Natural killer cell treated with Interleukin-12 subunit alpha and Interleukin-12 subunit beta and Interleukin-15 and Interleukin-18, amount 100 ng/mL, for 72 hours (primary cell): ENCODE results near the gene PRPF40B. TPM values are rescaled to one million over a fixed set of nuclear protein-coding genes. Genes with fewer than 3 reads are reported as not detected.

Experiments
- ATAC-seq, 2 donors: fragments of 150-1000 bp; cut with Tn5 transposase in 1 of 2; sonication (Bioruptor Pico), chemical (Tn5 transposase) in 1 of 2; 2 replicates each; pipeline ENCODE4 v1.10.0; 2021
- DNase-seq: peaks from one replicate; pipeline ENCODE4 v3.0.0; 2022; ENCODE audit warnings: low spot score
- H3K27ac Mint-ChIP-seq, 2 donors: 1 replicate in 1 of 2; 2 replicates in 1 of 2; pipeline ENCODE4 v1.8.0; 2022; ENCODE audit warnings: mixed read lengths in 2 of 2, mild to moderate bottlenecking in 1 of 2, moderate library complexity in 1 of 2
- H3K27me3 Mint-ChIP-seq, 2 donors: 1 replicate in 1 of 2; 2 replicates in 1 of 2; pipeline ENCODE4 v1.8.0; 2022; ENCODE audit warnings: mixed read lengths in 2 of 2
- H3K36me3 Mint-ChIP-seq: one replicate; pipeline ENCODE4 v1.8.0; 2022; ENCODE audit warnings: mixed read lengths
- H3K4me1 Mint-ChIP-seq, 2 donors: 1 replicate in 1 of 2; 2 replicates in 1 of 2; pipeline ENCODE4 v1.8.0; 2022; ENCODE audit warnings: low read depth in 2 of 2, mixed read lengths in 2 of 2, mild to moderate bottlenecking in 1 of 2
- H3K4me3 Mint-ChIP-seq: one replicate; pipeline ENCODE4 v1.8.0; 2022; ENCODE audit warnings: mixed read lengths
- H3K9me3 Mint-ChIP-seq: 2 replicates; pipeline ENCODE4 v1.8.0; 2022; ENCODE audit warnings: mixed read lengths
- total RNA-seq, 2 donors: library from RNA; stranded (reverse); gene quantifications; one replicate each; pipeline ENCODE4 v1.2.3, GENCODE V29; 2022

PRPF40B gene
- total RNA-seq = 10 to 100 TPM in 1 of 2 donors, 1 to 10 TPM in 1; 6.2 to 12.4 TPM

DNA sequence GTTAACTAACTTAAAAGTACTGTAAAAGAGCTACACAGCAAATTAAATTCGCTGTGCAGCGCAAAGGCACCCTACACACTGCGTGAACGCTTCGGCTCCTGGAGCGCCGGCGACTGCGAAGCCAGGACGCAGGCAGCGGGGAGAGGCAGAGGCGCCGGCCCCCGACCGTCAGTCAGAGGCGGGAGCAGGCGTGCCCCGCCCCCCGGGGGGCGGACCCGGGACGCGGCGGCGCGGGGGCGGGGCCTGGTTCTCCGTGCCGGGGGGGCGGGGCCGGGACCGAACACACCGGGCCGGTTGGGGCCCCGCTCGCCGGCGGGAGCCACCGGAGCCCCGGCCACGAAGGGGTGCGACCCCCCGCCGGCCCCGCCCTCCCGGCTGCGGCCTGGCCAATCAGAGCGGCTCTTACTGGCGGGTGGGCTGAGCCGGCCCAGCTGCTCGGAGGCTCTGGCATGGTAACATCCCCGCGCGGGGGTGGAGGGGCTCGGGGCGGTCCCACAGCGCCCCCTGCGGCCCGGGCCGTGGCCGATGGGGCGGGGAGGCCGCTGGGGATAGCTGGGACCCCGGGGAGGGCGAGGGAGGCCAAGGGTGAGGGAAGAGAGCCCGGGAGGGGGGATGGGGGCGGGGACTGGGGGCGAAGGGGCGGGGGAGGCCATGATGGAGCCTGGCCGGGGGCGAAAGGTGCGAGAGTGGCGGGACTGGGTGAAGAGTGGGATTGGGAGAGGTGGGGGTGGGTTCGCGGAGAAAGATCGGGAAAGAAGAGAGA is at the start of gene PRPF40B:
Gene PRPF40B (plus strand): TSS at position 420 of the 763 bp plus-strand sequence. CDS start 30 bp downstream, at position 450.
- peaks cover 12 to 19% of the 10 kb centered on the region in 2 donors for H3K4me1 Mint-ChIP-seq
- ATAC-seq (peak; percentile 90 to 92), DNase-seq (peak; percentile 88)
- no peaks in the 10 kb centered on the region for H3K36me3 Mint-ChIP-seq
- H3K27me3 Mint-ChIP-seq = peaks cover 10% of the 10 kb centered on the region in 2 donors
- H3K27ac Mint-ChIP-seq = peak within 1 kb of the TSS; percentile 57 to 65
- no peaks in the 10 kb centered on the region for H3K9me3 Mint-ChIP-seq
- H3K4me3 Mint-ChIP-seq = peak within 1 kb of the TSS; percentile 80

DNA sequence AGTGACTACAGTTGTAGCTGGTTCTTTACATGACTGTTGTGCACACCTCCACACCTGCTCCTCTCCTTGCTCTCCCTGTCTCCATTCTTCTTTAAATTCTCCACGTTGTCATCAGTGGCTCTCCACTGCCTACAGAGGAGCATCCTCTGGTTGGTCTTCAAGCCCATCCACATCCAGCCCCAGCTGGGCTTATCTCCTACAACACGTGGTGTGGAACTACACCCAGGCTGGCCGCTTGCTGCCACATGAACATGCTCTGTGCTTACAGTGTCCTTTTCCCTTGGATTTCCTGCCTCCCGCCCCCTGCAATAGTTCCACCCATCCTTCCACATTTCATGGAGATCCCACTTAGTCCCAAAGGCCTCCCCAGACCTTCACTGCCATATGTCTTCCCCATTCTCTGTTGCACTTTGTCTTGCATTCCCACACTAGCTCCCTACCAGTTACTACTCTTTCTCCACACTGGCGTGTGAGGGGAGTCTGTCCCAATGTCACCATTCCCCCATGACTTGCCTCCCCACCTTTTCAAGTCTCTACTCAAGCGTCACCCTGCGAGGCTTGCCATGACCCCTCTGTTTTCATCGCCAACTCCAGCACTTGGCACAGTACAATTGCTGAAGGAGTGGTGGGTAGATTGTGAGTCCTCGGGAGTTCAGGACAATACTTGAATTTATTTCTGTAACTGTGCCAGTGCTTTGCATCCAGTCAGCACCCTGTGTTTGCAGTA is 45.6 kb upstream of the PRPF40B start:
- Mint-ChIP-seq H3K27ac (no peak overlapping the region), H3K4me3 (no peak overlapping the region), H3K27me3 (no peaks in the 10 kb centered on the region), H3K9me3 (no peaks in the 10 kb centered on the region), H3K36me3 (no peaks in the 10 kb centered on the region), H3K4me1 (peaks cover 6 to 8% of the 10 kb centered on the region in 2 donors)
- ATAC-seq = no peak
- DNase-seq = no peak

GRCh38 chr12:49578471-49579112 is 44.8 kb upstream of the PRPF40B start:
- no peak for DNase-seq
- Mint-ChIP-seq H3K27me3 (no peaks in the 10 kb centered on the region), H3K27ac (no peak overlapping the region), H3K9me3 (no peaks in the 10 kb centered on the region), H3K4me3 (no peak overlapping the region), H3K4me1 (peaks cover 6 to 8% of the 10 kb centered on the region in 2 donors), H3K36me3 (no peaks in the 10 kb centered on the region)
- no peak for ATAC-seq

DNA sequence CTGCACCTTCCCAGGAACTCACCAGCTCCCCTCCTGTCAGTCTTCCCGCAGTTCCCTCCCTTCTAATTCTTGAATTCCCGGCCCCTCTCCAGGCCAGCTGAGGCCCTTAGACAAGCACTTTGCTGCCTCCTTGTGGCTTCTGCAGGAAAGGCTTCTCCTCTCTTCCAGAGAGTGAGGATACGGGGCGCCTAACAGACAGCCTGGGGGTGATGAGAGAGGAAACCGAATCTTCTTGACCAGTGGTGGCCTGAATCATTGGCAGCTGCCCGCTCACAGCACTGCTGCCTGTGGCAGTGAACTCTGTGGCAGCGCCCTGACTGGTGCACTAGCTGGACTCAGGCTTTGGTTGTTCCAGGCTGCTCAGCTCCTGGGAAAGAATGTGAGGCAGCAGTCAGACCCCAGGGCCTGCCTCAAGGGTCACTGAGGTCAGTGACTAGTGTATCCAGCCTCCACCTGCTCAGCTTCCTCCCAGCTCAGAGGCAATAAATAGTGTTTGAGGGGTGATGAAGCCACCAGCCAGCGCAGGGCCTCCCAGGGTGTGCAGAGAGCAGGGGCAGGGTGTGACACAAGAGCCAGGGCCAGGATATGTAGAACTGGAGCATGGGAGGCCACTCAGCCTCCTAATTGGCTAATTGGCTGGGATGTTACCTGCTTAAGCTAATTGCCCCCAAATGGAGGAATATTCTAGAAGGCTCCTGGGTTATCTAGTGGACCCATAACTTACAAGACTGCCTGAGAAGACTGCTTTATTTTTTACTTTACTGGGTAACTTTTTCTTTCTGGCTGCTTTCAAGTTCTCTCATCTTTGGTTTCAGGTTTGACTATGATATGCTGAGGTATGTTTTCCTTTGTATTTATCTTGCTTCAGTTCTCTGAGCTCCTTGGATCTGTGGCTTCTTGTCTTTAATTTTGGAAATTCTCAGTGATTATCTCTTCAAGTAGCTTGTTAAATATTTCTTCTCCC is 42.5 kb upstream of the PRPF40B start:
- H3K9me3 Mint-ChIP-seq = no peaks in the 10 kb centered on the region
- no peak overlapping the region for H3K4me3 Mint-ChIP-seq
- H3K27me3 Mint-ChIP-seq = no peaks in the 10 kb centered on the region
- H3K36me3 Mint-ChIP-seq = no peaks in the 10 kb centered on the region
- ATAC-seq = peak; percentile 69 to 75
- H3K4me1 Mint-ChIP-seq = peaks cover 6 to 8% of the 10 kb centered on the region in 2 donors
- H3K27ac Mint-ChIP-seq = no peak overlapping the region
- DNase-seq = peak; percentile 70

GRCh38 chr12:49582201-49582600 is 41.2 kb upstream of the PRPF40B start:
- no peak overlapping the region for H3K4me3 Mint-ChIP-seq

DNA sequence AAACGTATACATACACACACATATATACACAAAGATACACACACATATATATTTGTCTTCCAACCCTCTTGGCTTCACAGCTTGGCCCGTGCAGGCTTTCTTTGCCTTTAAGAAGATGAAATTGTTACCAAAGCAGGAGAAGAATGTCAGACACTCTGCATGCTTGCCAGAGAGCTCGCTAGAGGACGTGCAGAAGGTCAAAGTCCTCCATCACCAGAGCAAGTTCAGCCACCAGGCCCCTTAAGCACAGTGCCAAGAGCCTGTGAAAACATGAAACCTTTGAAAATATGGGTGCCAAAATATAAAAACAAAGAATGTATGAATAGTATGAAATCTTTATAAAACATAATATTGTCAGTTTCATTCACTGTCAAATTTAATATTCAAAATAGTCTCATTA is 40.5 kb upstream of the PRPF40B start:
- DNase-seq (no peak), ATAC-seq (no peak)
- H3K4me1 Mint-ChIP-seq = peaks cover 6 to 8% of the 10 kb centered on the region in 2 donors
- no peaks in the 10 kb centered on the region for H3K27me3 Mint-ChIP-seq
- no peak overlapping the region for H3K4me3 Mint-ChIP-seq
- no peaks in the 10 kb centered on the region for H3K9me3 Mint-ChIP-seq
- H3K36me3 Mint-ChIP-seq = no peaks in the 10 kb centered on the region
- no peak overlapping the region for H3K27ac Mint-ChIP-seq

More at GRCh38 chr12:49582201-49582600, 41.2 kb upstream of the PRPF40B start:
- DNase-seq (no peak), ATAC-seq (no peak)
- no peaks in the 10 kb centered on the region for H3K27me3 Mint-ChIP-seq
- H3K36me3 Mint-ChIP-seq = no peaks in the 10 kb centered on the region
- no peaks in the 10 kb centered on the region for H3K9me3 Mint-ChIP-seq
- no peak overlapping the region for H3K27ac Mint-ChIP-seq
- peaks cover 6 to 8% of the 10 kb centered on the region in 2 donors for H3K4me1 Mint-ChIP-seq

GRCh38 chr12:49583366-49584094 is 39.8 kb upstream of the PRPF40B start:
- H3K27ac Mint-ChIP-seq = no peak overlapping the region
- no peaks in the 10 kb centered on the region for H3K36me3 Mint-ChIP-seq
- peaks cover 6 to 8% of the 10 kb centered on the region in 2 donors for H3K4me1 Mint-ChIP-seq
- H3K27me3 Mint-ChIP-seq = no peaks in the 10 kb centered on the region
- DNase-seq (no peak), ATAC-seq (no peak)
- no peak overlapping the region for H3K4me3 Mint-ChIP-seq
- no peaks in the 10 kb centered on the region for H3K9me3 Mint-ChIP-seq

DNA sequence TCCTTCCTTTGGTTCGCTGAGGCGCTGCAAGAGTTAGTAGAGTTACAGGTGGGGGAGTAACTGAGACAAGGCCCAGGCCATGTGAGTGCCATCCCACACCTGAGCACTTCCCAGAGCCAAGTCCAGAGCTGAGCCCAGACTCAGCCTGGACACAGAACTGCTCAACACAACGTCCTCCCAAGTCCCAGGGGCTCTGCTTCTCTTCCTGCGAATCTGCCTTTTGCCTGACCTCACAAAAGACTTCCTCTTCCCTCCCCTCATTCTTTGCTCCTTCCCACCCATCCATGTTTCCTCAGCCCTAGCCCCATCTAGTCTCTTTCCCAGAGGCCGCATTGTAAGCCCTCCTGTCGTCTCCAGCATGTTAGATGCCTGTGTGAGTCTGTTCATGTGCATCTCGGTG is 38.8 kb upstream of the PRPF40B start:
- Mint-ChIP-seq H3K4me1 (peaks cover 6 to 8% of the 10 kb centered on the region in 2 donors), H3K36me3 (no peaks in the 10 kb centered on the region), H3K27ac (no peak overlapping the region), H3K27me3 (no peaks in the 10 kb centered on the region), H3K9me3 (no peaks in the 10 kb centered on the region), H3K4me3 (no peak overlapping the region)
- DNase-seq = no peak
- no peak for ATAC-seq

- H3K9me3 Mint-ChIP-seq = no peaks in the 10 kb centered on the region
- H3K4me1 Mint-ChIP-seq = peaks cover 6% of the 10 kb centered on the region in 2 donors
- no peaks in the 10 kb centered on the region for H3K27me3 Mint-ChIP-seq
- H3K4me3 Mint-ChIP-seq = no peak overlapping the region
- peaks cover 6% of the 10 kb centered on the region for H3K36me3 Mint-ChIP-seq
- no peak overlapping the region for H3K27ac Mint-ChIP-seq
- no peak for DNase-seq
- no peak for ATAC-seq
These were observed 37.6 kb upstream of the PRPF40B start for GRCh38 chr12:49585477-49586459.

- no peak overlapping the region for H3K4me3 Mint-ChIP-seq
- DNase-seq (no peak), ATAC-seq (no peak)
- no peaks in the 10 kb centered on the region for H3K27me3 Mint-ChIP-seq
- no peak overlapping the region for H3K27ac Mint-ChIP-seq
- peaks cover 6% of the 10 kb centered on the region for H3K36me3 Mint-ChIP-seq
- H3K4me1 Mint-ChIP-seq = no peaks in the 10 kb centered on the region
- no peaks in the 10 kb centered on the region for H3K9me3 Mint-ChIP-seq
These were observed 36.0 kb upstream of the PRPF40B start for GRCh38 chr12:49587174-49587908.

GRCh38 chr12:49588281-49588680 is 35.1 kb upstream of the PRPF40B start:
- H3K27me3 Mint-ChIP-seq = no peaks in the 10 kb centered on the region
- H3K9me3 Mint-ChIP-seq = no peaks in the 10 kb centered on the region
- DNase-seq (no peak), ATAC-seq (peak in 1 of 2 donors; percentile 52)
- no peak overlapping the region for H3K27ac Mint-ChIP-seq
- peaks cover 6% of the 10 kb centered on the region for H3K36me3 Mint-ChIP-seq
- H3K4me3 Mint-ChIP-seq = no peak overlapping the region
- no peaks in the 10 kb centered on the region for H3K4me1 Mint-ChIP-seq
